OCI-LY3 (cell line): ENCODE measurements around the gene FKBP7.

Experiments used
- H2AFZ ChIP-seq: fragments of 200-600, 300-600 bp; shearing (Covaris generic); 2 replicates; pipeline ENCODE4 v1.6.0; 2014; ENCODE audit warnings: antibody characterized with exemption, low read depth, low read length
- H3K27ac ChIP-seq: fragments of 200-600, 300-600 bp; sonication (generic); 2 replicates; pipeline ENCODE4 v1.5.1; 2014; ENCODE audit warnings: mild to moderate bottlenecking, low read length, moderate library complexity, mixed read lengths
- H3K27me3 ChIP-seq: fragments of 200-600, 300-600 bp; sonication (generic); 2 replicates; pipeline ENCODE4 v1.6.1; 2014; ENCODE audit warnings: low read depth, low read length, mixed read lengths
- H3K36me3 ChIP-seq: fragments of 200-600, 300-600 bp; sonication (generic); replicated peaks from 2 replicates; pipeline ENCODE3; 2014; ENCODE audit warnings: low read depth, low read length, mixed read lengths
- H3K4me1 ChIP-seq: fragments of 300-600, 200-600 bp; sonication (generic); 2 replicates; pipeline ENCODE4 v1.6.1; 2014; ENCODE audit warnings: low read length, mixed read lengths
- H3K4me2 ChIP-seq: fragments of 200-600, 300-600 bp; sonication (generic); 2 replicates; pipeline ENCODE4 v1.6.1; 2014; ENCODE audit warnings: low read length, mixed read lengths
- H3K4me3 ChIP-seq: fragments of 300-600, 200-600 bp; sonication (generic); 2 replicates; pipeline ENCODE4 v1.5.1; 2014; ENCODE audit warnings: antibody characterized with exemption, mild to moderate bottlenecking, low read length, moderate library complexity
- H3K79me2 ChIP-seq: fragments of 300-600, 200-600 bp; shearing (Covaris generic); 2 replicates; pipeline ENCODE4 v1.6.1; 2014; ENCODE audit warnings: mild to moderate bottlenecking, low read length, mixed read lengths
- H3K9ac ChIP-seq: fragments of 300-600, 200-600 bp; shearing (Covaris generic); 2 replicates; pipeline ENCODE4 v1.6.0; 2014; ENCODE audit warnings: mild to moderate bottlenecking, low read length, moderate library complexity
- H3K9me3 ChIP-seq: fragments of 200-600, 300-600 bp; shearing (Covaris generic); 2 replicates; pipeline ENCODE4 v1.6.1; 2014; ENCODE audit warnings: low read length, mixed read lengths; ENCODE audit not compliant: insufficient read depth
- H4K20me1 ChIP-seq: fragments of 200-600, 300-600 bp; sonication (generic); 2 replicates; pipeline ENCODE4 v1.6.1; 2016; ENCODE audit warnings: low read length, mixed read lengths; ENCODE audit not compliant: insufficient read depth
- EZH2phosphoT487 ChIP-seq: fragments of 200-600 bp; shearing (Covaris generic); IDR thresholded peaks from 2 replicates; pipeline ENCODE4 v1.6.1; 2018; ENCODE audit warnings: antibody characterized with exemption, mixed run types, low read depth
- TF ChIP-seq, protein P1 (sequence below): fragments of 200-600, 300-600 bp; sonication (generic); IDR thresholded peaks from 2 replicates; pipeline ENCODE4 v1.5.1; 2014; ENCODE audit warnings: antibody characterized with exemption, low read length, low read depth

The FKBP7 gene

DNA sequence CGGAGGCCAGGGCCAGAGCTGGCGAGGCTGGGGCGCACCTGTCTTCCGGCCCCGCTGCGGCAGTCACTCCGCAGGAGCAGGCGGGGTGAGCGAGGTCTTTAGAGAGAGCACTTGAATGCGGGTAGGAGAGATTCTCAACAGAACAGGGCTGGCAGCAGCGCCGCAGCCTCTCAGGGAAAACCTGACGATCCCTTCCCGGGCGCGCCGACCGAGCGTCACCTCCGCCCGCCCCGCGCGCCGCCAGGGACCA lies 28.0 kb downstream of the FKBP7 start:
- peak overlapping the region; percentile 85 for H3K27ac ChIP-seq

DNA sequence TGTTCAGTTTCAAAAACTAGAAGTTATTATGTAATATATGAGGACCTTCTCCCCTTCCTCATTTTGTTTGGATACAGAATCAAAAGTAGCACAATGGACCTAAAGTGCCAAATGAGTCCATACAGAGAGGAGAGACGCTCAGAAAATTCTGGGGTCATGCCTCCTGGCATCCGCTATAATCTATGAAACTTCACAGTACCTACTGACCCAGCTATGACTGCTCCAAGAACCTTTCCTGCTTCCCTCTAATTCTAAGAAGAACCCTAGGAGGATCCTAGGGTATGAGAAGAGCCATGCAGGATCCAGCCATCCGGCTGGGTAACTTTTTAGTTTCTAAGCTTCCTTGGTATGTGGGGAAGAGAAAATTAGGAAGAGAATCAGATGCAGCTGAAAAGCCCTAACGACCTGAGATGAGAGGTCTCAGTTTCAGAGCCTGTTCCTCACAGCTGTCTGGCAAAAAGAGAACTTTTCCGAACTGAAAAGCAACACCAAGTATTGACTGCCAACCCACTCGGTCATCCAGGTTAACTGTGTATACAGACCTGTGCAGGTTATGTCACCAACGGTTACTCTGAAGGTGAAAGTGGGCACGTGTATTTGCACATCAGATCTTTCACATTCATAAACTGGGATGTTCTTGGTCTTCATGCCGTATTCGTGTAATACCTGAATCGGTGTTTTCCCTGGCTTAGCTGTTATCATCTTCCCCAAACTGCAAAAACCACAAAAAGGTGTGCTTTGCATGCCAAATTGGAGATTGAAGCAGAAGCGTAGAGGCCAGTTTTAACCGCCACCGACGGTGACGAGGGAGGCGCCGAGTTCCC lies 28.5 kb downstream of the FKBP7 start:
- H3K9ac ChIP-seq = peak overlapping the region; percentile 89
- no peaks in the 10 kb centered on the region for H3K9me3 ChIP-seq
- H3K79me2 ChIP-seq = peaks cover 27% of the 10 kb centered on the region
- H4K20me1 ChIP-seq = peaks cover 18% of the 10 kb centered on the region
- peak overlapping the region; percentile 91 for H3K4me3 ChIP-seq
- peaks cover 17% of the 10 kb centered on the region for H3K4me1 ChIP-seq
- TF ChIP-seq, protein P1, sequence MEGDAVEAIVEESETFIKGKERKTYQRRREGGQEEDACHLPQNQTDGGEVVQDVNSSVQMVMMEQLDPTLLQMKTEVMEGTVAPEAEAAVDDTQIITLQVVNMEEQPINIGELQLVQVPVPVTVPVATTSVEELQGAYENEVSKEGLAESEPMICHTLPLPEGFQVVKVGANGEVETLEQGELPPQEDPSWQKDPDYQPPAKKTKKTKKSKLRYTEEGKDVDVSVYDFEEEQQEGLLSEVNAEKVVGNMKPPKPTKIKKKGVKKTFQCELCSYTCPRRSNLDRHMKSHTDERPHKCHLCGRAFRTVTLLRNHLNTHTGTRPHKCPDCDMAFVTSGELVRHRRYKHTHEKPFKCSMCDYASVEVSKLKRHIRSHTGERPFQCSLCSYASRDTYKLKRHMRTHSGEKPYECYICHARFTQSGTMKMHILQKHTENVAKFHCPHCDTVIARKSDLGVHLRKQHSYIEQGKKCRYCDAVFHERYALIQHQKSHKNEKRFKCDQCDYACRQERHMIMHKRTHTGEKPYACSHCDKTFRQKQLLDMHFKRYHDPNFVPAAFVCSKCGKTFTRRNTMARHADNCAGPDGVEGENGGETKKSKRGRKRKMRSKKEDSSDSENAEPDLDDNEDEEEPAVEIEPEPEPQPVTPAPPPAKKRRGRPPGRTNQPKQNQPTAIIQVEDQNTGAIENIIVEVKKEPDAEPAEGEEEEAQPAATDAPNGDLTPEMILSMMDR = no peak
- TF ChIP-seq EZH2phosphoT487 = no peak
- H3K4me2 ChIP-seq = peak overlapping the region; percentile 92
- peak overlapping the region; percentile 85 for H3K27ac ChIP-seq
- H3K27me3 ChIP-seq = no peaks in the 10 kb centered on the region
- H3K36me3 ChIP-seq = peaks cover 29% of the 10 kb centered on the region
- H2AFZ ChIP-seq = peak overlapping the region; percentile 43; the same call in 1 of the 2 replicates

More for the DNA sequence above, 28.0 kb downstream of the FKBP7 start:
- Histone ChIP-seq H3K4me1 (peaks cover 15% of the 10 kb centered on the region), H3K36me3 (peaks cover 23% of the 10 kb centered on the region), H3K9ac (peak overlapping the region; percentile 89), H4K20me1 (peaks cover 18% of the 10 kb centered on the region), H3K4me2 (peak overlapping the region; percentile 92), H3K27me3 (no peaks in the 10 kb centered on the region), H3K9me3 (no peaks in the 10 kb centered on the region), H3K4me3 (peak overlapping the region; percentile 91), H3K79me2 (peaks cover 27% of the 10 kb centered on the region), H2AFZ (peak overlapping the region; percentile 43; the same call in 1 of the 2 replicates)
- no peak for TF ChIP-seq EZH2phosphoT487
- TF ChIP-seq, protein P1 = no peak

DNA sequence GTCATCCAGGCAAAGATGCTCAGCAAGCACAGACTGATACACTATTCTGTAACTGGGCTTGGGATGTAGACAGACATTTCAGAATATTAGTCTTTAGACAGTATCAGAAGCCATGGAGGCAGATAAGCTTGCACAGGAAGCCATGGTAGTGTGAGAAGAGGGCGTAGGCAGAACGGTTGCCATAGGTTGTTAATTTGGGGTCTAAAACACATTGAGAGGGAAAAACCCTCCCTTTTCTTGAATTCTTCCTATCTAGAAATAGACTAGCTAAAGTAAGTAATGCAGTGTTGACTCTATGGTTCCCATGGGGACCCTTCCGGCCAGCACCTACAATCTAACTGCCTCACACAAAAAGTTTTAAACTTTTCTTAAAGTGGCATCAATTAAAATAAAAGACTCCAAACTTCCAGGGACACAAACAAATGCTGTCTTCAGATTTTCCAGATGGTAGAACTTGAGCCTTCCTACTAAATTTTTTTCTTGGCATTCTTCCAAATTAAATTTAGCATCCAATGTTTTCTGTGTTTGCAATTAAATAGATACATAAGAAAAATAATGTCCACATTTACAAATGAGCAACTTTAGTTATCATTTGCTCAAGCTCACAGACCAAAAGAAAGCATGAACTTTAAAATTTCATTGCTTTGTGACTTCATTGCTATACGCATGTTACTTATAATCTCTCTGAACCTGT lies 29.3 kb downstream of the FKBP7 start:
- Histone ChIP-seq H3K4me1 (peaks cover 17% of the 10 kb centered on the region), H3K4me3 (peak overlapping the region; percentile 91), H3K36me3 (peaks cover 35% of the 10 kb centered on the region), H3K9ac (peak overlapping the region; percentile 89), H3K4me2 (peak overlapping the region; percentile 92), H3K79me2 (peaks cover 27% of the 10 kb centered on the region), H3K9me3 (no peaks in the 10 kb centered on the region), H3K27ac (peak overlapping the region; percentile 85), H2AFZ (no peak overlapping the region), H3K27me3 (no peaks in the 10 kb centered on the region), H4K20me1 (peaks cover 18% of the 10 kb centered on the region)
- no peak for TF ChIP-seq EZH2phosphoT487
- TF ChIP-seq, protein P1 = no peak

DNA sequence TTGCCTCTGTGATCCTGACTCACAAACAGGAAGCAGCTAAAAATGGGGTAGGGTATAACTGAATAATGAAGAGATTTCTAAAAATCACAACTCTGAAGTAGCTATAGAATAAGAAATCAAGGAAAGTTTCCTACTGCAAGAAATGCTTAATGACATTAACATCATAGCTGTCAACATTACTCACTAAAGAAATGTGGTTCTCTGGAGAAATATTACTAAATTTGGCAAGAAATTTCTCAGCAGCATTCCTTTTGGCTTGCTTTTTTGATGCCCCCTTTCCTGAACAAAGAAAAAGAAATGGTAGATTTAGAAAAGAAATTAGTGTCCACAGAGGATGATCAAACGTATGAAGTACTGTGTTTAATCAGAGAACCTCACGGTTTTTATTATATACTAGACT lies 37.0 kb downstream of the FKBP7 start:
- Histone ChIP-seq H3K36me3 (peaks cover 60% of the 10 kb centered on the region), H3K27me3 (no peaks in the 10 kb centered on the region), H3K27ac (no peak overlapping the region)

More for the DNA sequence above, 37.0 kb downstream of the FKBP7 start:
- no peak overlapping the region for H3K9ac ChIP-seq
- H2AFZ ChIP-seq = no peak overlapping the region
- 0 out of 2 replicates have a peak, but pooled peaks cover 4% of the 10 kb centered on the region for H3K4me1 ChIP-seq
- no peak overlapping the region for H3K4me2 ChIP-seq
- H3K79me2 ChIP-seq = no peaks in the 10 kb centered on the region
- no peaks in the 10 kb centered on the region for H3K9me3 ChIP-seq
- H3K4me3 ChIP-seq = no peak overlapping the region
- TF ChIP-seq, protein P1 = no peak
- no peak for TF ChIP-seq EZH2phosphoT487
- H4K20me1 ChIP-seq = no peaks in the 10 kb centered on the region
